ENCODE data around the gene IRAK1.

IRAK1 gene

GRCh38 chrX:153966283-153966688 is 53.4 kb downstream of the IRAK1 start:
- no peak for DNase-seq
- in situ Hi-C loops (cut with HindIII; ENCODE audit: low pct_ligation_motif_present, low pct_unique_long_range_greater_than_20kb, low sequenced_read_pairs): no loop called here

GRCh38 chrX:153965406-153965805 is 54.3 kb downstream of the IRAK1 start:
- in situ Hi-C loops (cut with HindIII; ENCODE audit: low pct_ligation_motif_present, low pct_unique_long_range_greater_than_20kb, low sequenced_read_pairs): no loop called here
- DNase-seq: no peak

- in situ Hi-C loops (cut with HindIII; ENCODE audit: low pct_ligation_motif_present, low pct_unique_long_range_greater_than_20kb, low sequenced_read_pairs): no loop called here
- no peak for DNase-seq
Measured at GRCh38 chrX:153964105-153964504, 55.6 kb downstream of the IRAK1 start.

GRCh38 chrX:153963546-153963945 is 56.2 kb downstream of the IRAK1 start:
- in situ Hi-C loops (cut with HindIII; ENCODE audit: low pct_ligation_motif_present, low pct_unique_long_range_greater_than_20kb, low sequenced_read_pairs): no loop called here
- no peak for DNase-seq

- no peak for DNase-seq
- in situ Hi-C loops (cut with HindIII; ENCODE audit: low pct_ligation_motif_present, low pct_unique_long_range_greater_than_20kb, low sequenced_read_pairs): no loop called here
Measured at GRCh38 chrX:153961292-153961691, 58.4 kb downstream of the IRAK1 start.

GRCh38 chrX:153960786-153961185 is 58.9 kb downstream of the IRAK1 start:
- in situ Hi-C loops (cut with HindIII; ENCODE audit: low pct_ligation_motif_present, low pct_unique_long_range_greater_than_20kb, low sequenced_read_pairs): no loop called here
- DNase-seq: no peak
